AG08395 (cell line): ENCODE results near the gene PTPRU.
"Not testable (repeated sequence)": the region's sequence is repeated elsewhere in the genome, so short reads cannot be mapped to it uniquely, and the experiment has no call there.

ENCODE experiments used
- DNase-seq: peaks from one replicate; pipeline ENCODE4 v3.0.0; 2012; ENCODE audit warnings: mixed read lengths, low spot score

PTPRU gene

DNA sequence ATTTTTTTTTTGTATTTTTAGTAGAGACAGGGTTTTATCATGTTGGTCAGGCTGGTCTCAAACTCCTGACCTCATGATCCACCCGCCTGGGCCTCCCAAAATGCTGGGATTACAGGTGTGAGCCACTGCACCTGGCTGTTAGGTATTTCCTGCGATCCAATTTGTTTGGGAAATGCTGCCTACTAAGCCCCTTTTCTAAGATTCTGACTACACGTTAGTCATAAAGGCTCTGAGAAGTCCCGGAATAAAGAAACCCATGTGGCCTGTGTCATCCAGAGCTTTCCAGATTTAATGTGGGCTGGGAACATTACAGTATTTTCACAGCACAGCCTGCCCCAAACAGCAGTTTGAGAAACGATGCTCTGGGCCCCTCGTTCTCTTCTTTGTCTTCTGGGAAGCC, 14.1 kb upstream of the PTPRU start:
- not testable (repeated sequence) for DNase-seq

- DNase-seq, result no peak
These were observed 13.6 kb upstream of the PTPRU start for GRCh38 chr1:29222686-29223085.

DNA sequence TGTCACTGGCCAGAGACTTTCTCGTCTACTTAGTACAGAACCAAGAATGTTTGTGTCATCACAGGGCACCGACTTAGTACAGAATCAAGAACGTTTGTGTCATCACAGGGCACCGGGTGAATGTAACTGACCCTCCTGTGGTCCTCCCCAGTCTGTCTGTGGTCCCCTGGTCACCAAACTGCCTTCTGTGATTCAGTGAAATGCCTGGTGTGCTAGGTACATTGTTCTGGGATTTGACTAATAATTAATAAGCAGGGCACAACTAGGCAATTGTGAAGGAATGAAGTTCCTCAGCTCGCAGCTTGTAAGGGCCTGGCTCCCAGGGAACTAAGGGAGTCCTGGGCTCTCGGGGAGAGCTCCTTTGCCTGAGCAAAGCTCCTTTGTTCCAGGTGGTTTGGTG, 12.8 kb upstream of the PTPRU start:
- no peak for DNase-seq

GRCh38 chr1:29224356-29224837, 11.9 kb upstream of the PTPRU start:
- no peak for DNase-seq

GRCh38 chr1:29225361-29225760, 11.0 kb upstream of the PTPRU start:
- DNase-seq, result no peak

DNA sequence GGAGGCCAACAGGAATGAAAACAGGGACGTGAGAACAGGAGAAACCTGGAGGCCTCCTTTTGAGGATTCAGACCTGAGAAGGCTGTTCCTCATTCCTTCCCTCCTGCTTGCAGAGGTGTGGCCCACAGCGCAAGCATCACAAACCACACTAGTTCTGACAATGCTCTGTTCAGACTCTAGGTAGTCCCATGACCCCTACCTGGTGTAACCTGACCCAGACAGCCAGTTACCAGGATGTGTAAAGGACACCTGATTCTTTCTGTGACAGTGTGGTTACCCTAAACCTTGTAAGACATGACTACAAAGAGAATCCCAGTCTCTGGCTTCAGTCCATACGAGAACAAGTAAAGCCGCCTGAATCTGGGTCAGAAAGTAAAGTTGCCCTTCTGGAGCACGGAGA, 8.8 kb upstream of the PTPRU start:
- no peak for DNase-seq

- DNase-seq, result no peak
These were observed 6.1 kb upstream of the PTPRU start for GRCh38 chr1:29230204-29230552.

DNA sequence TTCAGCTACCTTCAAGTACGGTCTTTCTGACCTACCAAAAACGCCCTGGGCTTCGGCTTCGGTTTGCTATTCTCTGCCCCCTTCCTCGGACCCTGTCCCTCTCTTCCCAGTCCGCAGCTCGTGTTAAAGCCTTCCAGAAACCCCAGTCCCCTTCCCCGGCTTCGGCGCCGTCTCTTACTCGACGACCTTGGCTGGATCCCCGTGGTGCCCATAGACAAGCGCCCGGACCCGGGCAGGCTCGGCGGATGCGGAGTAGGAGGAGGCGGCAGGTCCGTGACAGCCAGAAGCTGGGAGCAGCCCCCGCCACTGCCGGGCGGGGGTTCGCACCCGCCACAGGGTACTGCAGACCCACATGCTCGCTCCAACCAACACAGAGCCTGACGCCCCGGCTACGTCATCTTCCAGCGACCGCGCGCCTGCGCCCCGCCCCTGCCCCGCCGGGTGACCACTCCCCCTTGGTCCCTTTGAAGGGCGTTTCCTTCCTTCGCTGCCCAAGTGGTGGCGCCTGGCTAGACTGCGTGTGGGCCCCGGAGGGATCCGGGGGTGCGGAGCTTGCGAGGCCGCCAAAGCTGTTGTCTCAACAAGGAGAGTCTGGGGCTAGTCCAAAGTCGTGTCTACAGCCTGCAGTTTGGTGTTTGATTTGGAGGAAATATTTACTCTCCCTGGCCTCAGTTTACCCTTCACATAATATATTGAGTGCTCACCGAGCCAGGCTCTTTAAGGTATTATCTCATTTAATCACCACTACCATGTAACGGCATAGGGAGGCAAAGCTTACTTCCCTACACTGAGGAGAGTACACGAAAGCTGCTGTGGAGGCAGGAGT, 5.6 kb upstream of the PTPRU start, which contains the start of gene MECR:
Gene MECR, minus strand, starts transcription at position 382 of the 826 bp plus-strand sequence. Its CDS starts 28 bp downstream, at position 354.
- peak; percentile 99 for DNase-seq

GRCh38 chr1:29232387-29232786, 3.9 kb upstream of the PTPRU start:
- DNase-seq, result no peak

DNA sequence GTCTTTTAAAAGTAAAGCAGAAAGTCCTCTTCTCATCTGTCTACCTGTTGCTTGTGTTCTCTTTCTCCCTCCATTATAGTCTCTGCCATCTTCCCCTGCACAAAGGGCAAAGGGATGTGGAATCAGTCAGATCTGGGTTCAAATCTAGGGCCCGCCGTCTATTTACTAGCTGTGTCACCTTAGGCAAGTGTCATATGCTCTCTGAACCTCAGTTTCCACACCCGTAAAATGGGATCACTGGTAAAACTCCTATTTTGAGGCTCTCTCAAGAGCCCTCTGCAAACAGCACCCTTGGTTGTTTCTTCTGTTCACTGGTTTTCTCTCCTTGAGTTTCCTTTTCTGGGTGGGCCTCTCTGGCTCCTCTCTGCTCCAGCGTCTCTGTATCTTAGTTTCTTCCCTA, 2.6 kb upstream of the PTPRU start:
- DNase-seq, result no peak

DNA sequence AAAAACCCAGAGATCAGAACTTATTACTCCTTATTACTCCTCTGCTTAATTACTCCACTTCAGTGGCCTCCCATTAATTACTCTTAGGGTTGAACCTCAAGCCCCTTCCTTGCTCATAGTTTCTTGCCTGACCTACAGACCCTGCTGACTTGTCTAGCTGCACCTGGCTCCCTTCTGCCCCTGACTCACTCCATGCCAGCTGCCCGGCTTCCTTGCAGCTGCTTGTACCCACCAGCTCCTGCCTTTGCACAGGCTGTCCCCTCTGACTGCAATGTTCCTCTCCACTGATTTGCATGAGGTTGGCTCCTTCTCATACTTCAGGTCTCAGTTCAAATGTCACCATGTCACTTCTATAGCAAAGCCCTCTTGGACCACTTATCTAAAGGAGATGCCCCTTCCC, 1.9 kb upstream of the PTPRU start:
- no peak for DNase-seq

DNA sequence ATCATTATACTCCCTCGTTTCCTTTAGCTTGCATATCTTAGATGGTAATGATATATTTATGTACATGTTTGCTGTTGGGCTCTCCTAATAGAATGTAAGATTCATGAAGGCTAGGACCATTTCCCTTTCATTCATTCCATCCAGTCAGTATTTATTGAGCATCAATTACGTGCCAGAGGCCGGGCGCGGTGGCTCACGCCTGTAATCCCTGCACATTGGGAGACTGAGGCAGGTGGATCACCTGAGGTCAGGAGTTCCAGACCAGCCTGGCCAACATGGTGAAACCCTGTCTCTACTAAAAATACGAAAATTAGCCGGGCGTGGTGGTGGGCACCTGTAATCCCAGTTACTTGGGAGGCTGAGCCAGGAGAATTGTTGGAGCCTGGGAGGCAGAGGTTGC, 1.4 kb upstream of the PTPRU start:
- DNase-seq, result not testable (repeated sequence)

- DNase-seq, result no peak
These were observed 398 bp downstream of the PTPRU start for GRCh38 chr1:29236712-29237128.

DNA sequence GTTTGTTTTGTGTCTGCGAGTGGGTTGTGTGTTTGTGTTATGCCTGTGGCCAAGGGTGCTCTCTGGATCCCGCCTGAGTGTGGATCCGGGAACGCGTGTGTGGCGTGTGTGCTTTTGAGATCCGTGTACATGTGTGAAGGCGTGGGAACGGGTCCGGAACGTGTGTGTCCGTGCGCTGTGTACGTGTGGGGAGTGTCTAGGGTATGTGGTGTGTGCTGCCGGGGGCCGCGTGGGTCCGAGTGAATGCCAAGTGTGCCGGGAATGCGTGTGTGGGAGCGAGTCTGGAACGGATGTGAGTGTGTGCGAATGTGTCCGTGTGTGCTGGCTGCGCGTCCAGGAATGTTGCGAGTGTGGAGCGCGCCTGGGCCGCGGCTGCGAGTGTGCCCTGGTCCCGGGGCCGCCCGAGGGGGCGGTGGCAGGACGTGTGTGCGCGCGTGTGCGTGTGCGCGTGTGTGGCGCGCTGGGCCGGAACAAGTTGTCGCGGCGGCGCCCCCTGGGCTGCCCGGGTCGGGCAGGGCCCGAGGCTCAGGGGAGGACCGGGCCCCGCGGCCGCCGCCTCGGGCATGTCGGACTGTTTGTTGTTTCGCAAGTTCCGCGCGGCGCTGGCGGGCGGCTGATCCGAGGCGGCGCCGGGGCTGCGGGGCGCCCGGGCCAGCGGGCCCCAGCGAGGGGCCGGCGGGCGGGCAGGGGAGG, 953 bp downstream of the PTPRU start:
- peak; percentile 51 for DNase-seq

GRCh38 chr1:29237852-29238619, 1.7 kb downstream of the PTPRU start:
- peak; percentile 47 for DNase-seq

DNA sequence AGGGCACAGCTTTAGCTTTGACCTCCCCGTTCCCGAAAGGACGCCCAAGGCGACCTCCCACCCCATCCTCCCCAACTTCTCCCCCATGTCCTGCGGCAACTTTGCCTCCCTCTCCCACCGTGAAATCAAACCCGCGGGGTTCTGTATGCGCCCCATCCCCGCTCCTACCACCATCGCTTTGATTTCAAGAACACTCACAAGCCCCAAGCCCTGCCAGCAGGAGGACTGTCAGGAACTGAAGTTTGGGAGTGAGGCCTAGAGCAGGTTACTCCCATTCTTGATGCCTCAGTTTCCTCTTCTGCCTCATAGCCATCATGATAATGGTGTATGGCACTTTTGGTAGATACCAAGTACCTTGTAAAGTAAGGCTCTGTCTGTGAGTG, 2.3 kb downstream of the PTPRU start:
- no peak for DNase-seq

GRCh38 chr1:29239142-29239541, 2.8 kb downstream of the PTPRU start:
- DNase-seq, result peak; percentile 56

- DNase-seq, result no peak
These were observed 4.1 kb downstream of the PTPRU start for GRCh38 chr1:29240400-29240837.

DNA sequence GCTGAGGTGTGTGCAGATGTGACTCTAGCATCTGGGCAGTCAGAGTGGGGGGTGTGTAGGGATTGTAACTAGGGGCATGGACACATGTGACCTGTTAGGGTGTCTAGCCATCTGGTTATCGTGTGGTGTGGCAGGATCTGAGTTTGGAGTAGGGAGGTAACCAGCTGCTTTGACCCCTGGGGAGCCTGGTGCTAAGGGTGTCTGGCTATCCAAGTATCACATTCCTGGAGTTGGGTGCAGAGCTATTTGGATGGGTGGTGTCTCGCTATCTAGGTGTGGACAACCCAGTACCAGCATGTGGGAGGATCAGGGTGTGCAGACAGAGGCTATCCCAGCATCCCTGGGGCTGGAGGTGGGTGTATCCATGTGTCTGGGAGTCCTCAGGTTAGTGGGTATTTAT, 4.7 kb downstream of the PTPRU start:
- no peak for DNase-seq

DNA sequence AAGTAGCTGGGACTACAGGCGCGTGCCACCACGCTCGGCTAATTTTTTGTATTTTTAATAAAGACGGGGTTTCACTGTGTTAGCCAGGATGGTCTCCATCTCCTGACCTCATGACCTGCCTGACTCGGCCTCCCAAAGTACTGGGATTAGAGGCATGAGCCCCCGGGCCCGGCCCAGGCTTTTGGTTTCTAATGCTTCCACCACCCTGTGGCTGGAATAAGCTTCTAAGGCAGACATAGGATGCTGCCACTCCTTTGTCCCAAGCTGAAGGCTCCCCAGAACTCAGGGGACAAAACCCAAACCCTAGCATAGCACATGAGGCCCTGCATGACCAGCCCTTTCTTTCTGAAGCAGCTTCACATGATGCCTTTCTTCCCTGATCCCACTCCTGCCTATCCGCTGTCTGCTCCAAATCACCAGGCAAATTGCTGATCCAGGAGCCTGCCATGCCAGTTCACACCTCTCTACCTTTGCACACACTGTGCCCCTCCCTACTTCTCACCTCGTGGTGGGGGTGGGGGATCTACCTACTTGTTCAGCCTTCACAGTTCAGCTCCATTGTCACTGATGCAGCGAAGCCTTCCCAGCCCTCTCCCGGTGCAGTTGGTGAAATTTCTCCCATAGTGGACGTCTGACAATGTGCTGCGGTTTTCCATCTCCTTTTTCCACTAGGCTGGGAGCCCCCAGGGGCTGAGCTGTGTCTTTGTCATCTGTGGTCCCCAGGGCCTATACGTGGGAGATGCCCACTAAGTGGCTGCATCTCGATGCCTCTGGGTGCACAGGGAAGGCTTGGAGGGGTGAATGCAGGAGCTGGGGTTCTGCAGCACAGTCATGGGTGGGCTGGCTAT, 6.9 kb downstream of the PTPRU start:
- DNase-seq, result no peak

DNA sequence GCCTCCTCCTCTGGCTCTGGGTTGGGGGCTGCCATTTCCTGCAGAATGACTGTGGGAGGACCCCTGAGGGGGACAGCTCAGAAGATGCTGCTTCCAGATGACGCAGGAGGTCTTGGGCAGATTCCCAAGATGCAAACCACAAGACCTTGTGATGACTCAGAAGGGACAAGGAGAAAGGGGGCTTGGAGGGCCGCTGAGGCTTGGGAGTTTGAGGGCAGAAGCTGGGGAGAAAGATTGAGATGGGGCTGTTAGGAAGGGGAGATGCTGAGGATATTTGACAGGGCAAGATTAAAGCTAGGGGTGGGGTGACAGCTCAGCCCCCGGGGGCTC, 7.5 kb downstream of the PTPRU start:
- peak; percentile 70 for DNase-seq

DNA sequence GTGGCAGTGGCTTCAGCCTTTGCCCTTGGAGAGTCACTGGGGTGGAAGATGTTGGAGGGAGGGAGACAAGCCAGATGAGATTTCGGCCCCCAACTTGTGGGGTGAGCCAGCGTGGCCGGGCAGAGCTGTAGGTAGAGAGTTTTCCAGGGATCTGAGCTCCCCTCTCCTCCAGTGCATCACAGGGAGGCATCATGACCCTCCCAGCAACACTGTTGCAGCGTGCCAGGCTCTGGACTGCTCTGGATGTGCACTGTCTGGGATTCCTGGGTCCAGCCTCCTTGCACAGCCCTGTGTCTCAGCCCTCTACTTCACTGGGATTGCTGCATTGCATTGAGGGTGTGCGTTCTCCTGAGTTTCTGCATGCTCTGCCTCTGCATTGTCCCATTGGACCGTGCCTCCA, 8.9 kb downstream of the PTPRU start:
- no peak for DNase-seq
